ENCODE data around the gene KRTAP10-4. TPM values are rescaled to one million over a fixed set of nuclear protein-coding genes. Genes with fewer than 3 reads are reported as not detected.

Gene KRTAP10-4
- total and polyA plus RNA-seq, 2 of the 4 experiments (the other 2 are of a cell fraction): not detected

DNA sequence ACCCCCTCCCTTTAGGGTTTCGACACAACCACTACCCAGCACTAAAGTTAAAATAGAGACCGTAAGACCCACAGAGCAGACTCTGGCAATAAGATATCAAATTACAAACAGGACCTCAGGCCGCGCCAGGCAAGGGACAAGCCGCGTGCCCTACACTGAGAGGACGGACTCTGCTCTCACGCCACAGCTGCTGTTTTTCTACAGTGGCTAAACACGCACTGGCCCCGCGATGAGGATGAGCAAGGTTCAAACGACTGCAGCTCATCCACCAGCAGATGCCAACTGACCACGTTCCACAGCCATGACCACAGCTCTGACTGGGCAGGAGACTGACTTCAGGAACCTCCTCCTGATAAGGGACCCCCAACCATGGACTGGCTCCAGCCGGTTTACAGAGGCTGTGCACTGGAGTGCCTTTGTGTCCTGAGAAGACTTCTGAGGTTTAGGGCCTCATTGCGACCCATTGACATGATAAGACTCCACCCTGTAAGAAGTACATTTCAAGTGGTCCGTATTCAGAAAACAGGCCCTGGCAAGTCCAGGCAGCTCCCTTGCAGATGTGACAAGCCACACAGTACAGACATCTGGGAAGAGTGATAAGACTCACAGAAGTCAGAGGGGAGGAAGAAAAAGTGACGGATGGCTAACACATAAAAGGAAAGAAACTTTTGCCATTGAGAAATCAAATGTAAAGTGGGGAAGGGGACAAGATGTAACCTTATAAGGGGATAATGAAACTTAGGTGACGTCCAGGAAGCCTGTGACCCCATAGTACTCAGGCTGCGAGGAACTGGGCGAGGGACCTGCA lies 20.3 kb downstream of the KRTAP10-4 start:
- no peak overlapping the region for H3K14ac ChIP-seq (replicated peaks; ENCODE audit: low read depth, low read length)
- no peaks in the 10 kb centered on the region for H3K4me1 ChIP-seq (ENCODE audit: control insufficient read depth, insufficient read depth, low read length)
- H2AFZ ChIP-seq (replicated peaks; ENCODE audit: low read length, poor library complexity): peak overlapping the region; percentile 8
- H2AK5ac ChIP-seq (ENCODE audit: low read depth, low read length): no peak overlapping the region
- H3K27me3 ChIP-seq (ENCODE audit: control insufficient read depth, insufficient read depth, low read length): peaks cover 4% of the 10 kb centered on the region; the same call in 1 of the 2 replicates
- no peaks in the 10 kb centered on the region for H4K20me1 ChIP-seq (ENCODE audit: insufficient read depth, low read length)
- H3K36me3 ChIP-seq (ENCODE audit: control insufficient read depth, insufficient read depth, low read length): no peaks in the 10 kb centered on the region
- peak; percentile 12 for DNase-seq
- H3K18ac ChIP-seq (ENCODE audit: low read depth, low read length): no peak overlapping the region
- H3K56ac ChIP-seq (ENCODE audit: extremely low read depth, insufficient read depth, low read length): no peak overlapping the region
- no TSS peak for BruUV-seq (replicated peaks)
- no peak overlapping the region for H3K4ac ChIP-seq (ENCODE audit: low read depth, low read length)
- ChIA-PET POLR2A (ENCODE audit: unreplicated experiment) (no interaction called here), CTCF (no interaction called here)
- H3K9me1 ChIP-seq (ENCODE audit: insufficient read depth, low read length): no peaks in the 10 kb centered on the region
- no peak overlapping the region for H3K27ac ChIP-seq (ENCODE audit: insufficient read depth, low read length)
- no peak overlapping the region for H3K4me3 ChIP-seq (ENCODE audit: insufficient read depth, low read depth, low read length)
- peak; percentile 73 for ATAC-seq (ENCODE audit: low read depth)
- H2BK5ac ChIP-seq (ENCODE audit: low read depth, low read length, poor library complexity, severe bottlenecking): no peak overlapping the region
- no peak overlapping the region for H2AK9ac ChIP-seq (replicated peaks; ENCODE audit: low read depth, low read length, poor library complexity)
- no peak overlapping the region for H4K5ac ChIP-seq (ENCODE audit: low read depth, low read length)
- H4K8ac ChIP-seq (ENCODE audit: low read depth in 2 of 2, low read length in 2 of 2): no peak overlapping the region
- no peaks in the 10 kb centered on the region for H3K9me3 ChIP-seq (ENCODE audit: control insufficient read depth, insufficient read depth, low read length)
- 78% methylated on average over 4 of the region's 20 CpGs; no CpG with 5 or more reads in 1 of the 2 experiments for WGBS, 2 experiments (ENCODE audit: extremely low coverage in 2 of 2, insufficient read length in 1 of 2)
- dilution Hi-C loops (cut with HindIII; ENCODE audit: low sequenced_read_pairs, unreplicated experiment) (no loop called here), in situ Hi-C loops (cut with MboI; ENCODE audit: low sequenced_read_pairs) (no loop called here), intact Hi-C loops (cut with micrococcal nuclease) (no loop called here)
- H3K23ac ChIP-seq (ENCODE audit: low read depth, low read length): no peak overlapping the region
- H2BK120ac ChIP-seq (ENCODE audit: low read depth, low read length): no peak overlapping the region
- H2BK15ac ChIP-seq (ENCODE audit: low read depth, low read length): no peak overlapping the region
- no peak overlapping the region for H3K9ac ChIP-seq (ENCODE audit: low read depth, low read length)
- no peak overlapping the region for H2BK20ac ChIP-seq (ENCODE audit: low read depth, low read length)
- no peak for TF ChIP-seq MAZ (IDR thresholded peaks at IDR 0.05; ENCODE audit: borderline replicate concordance, low read depth, low read length)
- TF ChIP-seq, protein P1, sequence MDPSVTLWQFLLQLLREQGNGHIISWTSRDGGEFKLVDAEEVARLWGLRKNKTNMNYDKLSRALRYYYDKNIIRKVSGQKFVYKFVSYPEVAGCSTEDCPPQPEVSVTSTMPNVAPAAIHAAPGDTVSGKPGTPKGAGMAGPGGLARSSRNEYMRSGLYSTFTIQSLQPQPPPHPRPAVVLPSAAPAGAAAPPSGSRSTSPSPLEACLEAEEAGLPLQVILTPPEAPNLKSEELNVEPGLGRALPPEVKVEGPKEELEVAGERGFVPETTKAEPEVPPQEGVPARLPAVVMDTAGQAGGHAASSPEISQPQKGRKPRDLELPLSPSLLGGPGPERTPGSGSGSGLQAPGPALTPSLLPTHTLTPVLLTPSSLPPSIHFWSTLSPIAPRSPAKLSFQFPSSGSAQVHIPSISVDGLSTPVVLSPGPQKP (IDR thresholded peaks at IDR 0.05; ENCODE audit: borderline replicate concordance, low read depth, low read length): no peak
- TF ChIP-seq FOS (IDR thresholded peaks at IDR 0.05; ENCODE audit: low read depth, low read length): no peak
- no peak for TF ChIP-seq MXI1 (IDR thresholded peaks at IDR 0.05; ENCODE audit: borderline replicate concordance, low read depth, low read length)
- TF ChIP-seq MAFK (IDR thresholded peaks at IDR 0.05; ENCODE audit: low read depth, low read length): no peak
- TF ChIP-seq RFX5 (IDR thresholded peaks at IDR 0.05; ENCODE audit: low read depth, low read length): no peak
- no peak for TF ChIP-seq RCOR1 (IDR thresholded peaks at IDR 0.05; ENCODE audit: insufficient replicate concordance, low read length)
- TF ChIP-seq NFE2L2 (IDR thresholded peaks at IDR 0.05; ENCODE audit: low read depth, low read length): no peak
- TF ChIP-seq SMC3 (IDR thresholded peaks at IDR 0.05; ENCODE audit: low read depth, low read length): no peak
- no peak overlapping the region for H3K4me2 ChIP-seq (ENCODE audit: low read depth, low read length)
- H4K91ac ChIP-seq (ENCODE audit: insufficient read depth, low read depth, low read length): no peak overlapping the region
- H3K79me1 ChIP-seq (ENCODE audit: low read depth in 1 of 2, low read length in 2 of 2): no peaks in the 10 kb centered on the region

Measured in IMR-90 (cell line).